Fibroblast of pulmonary artery (primary cell): Measurements from ENCODE around the gene PARP3.

Experiments used
- DNase-seq: peaks from one replicate; pipeline ENCODE4 v3.0.0-alpha.2; 2010; ENCODE audit warnings: low read depth
- H3K4me3 ChIP-seq: replicated peaks from 2 replicates; pipeline ENCODE4 v1.5.1; 2011; ENCODE audit warnings: low read depth, mild to moderate bottlenecking, control low read depth, low read length, moderate library complexity
- CTCF ChIP-seq: IDR thresholded peaks from 2 replicates; pipeline ENCODE4 v1.5.1; 2011; ENCODE audit warnings: mild to moderate bottlenecking, control low read depth, low read length, inconsistent platforms; ENCODE audit errors: missing control alignments

Gene PARP3

GRCh38 chr3:51929420-51930003 is 12.7 kb upstream of the PARP3 start:
- TF ChIP-seq CTCF = no peak
- no peak overlapping the region for H3K4me3 ChIP-seq
- DNase-seq = no peak

- TF ChIP-seq CTCF = no peak
- DNase-seq = no peak
- no peak overlapping the region for H3K4me3 ChIP-seq
These were observed 11.7 kb upstream of the PARP3 start for GRCh38 chr3:51930439-51930838.

- TF ChIP-seq CTCF = no peak
- DNase-seq = no peak
- H3K4me3 ChIP-seq = no peak overlapping the region
These were observed 10.4 kb upstream of the PARP3 start for GRCh38 chr3:51931756-51932155.

GRCh38 chr3:51932471-51933370 is 9.4 kb upstream of the PARP3 start:
- TF ChIP-seq CTCF = no peak
- DNase-seq = no peak
- H3K4me3 ChIP-seq = no peak overlapping the region

GRCh38 chr3:51933471-51934138 is 8.6 kb upstream of the PARP3 start:
- no peak overlapping the region for H3K4me3 ChIP-seq
- TF ChIP-seq CTCF = no peak
- DNase-seq = no peak

GRCh38 chr3:51934139-51934850 is 7.9 kb upstream of the PARP3 start:
- H3K4me3 ChIP-seq = no peak overlapping the region
- no peak for DNase-seq
- TF ChIP-seq CTCF = no peak
